Neuron (in vitro differentiated cells): Measurements from ENCODE around the gene PREP.

ENCODE experiments used
- H2AFZ ChIP-seq: one replicate; pipeline ENCODE4 v1.6.1; 2013; ENCODE audit warnings: low read depth, mild to moderate bottlenecking, inconsistent platforms, low read length, moderate library complexity
- H3K27me3 ChIP-seq: one replicate; pipeline ENCODE4 v1.6.1; 2013; ENCODE audit warnings: low read length; ENCODE audit not compliant: insufficient read depth
- H3K36me3 ChIP-seq: one replicate; pipeline ENCODE4 v1.6.1; 2013; ENCODE audit warnings: low read length; ENCODE audit not compliant: insufficient read depth
- H3K4me1 ChIP-seq: one replicate; pipeline ENCODE4 v1.6.1; 2013; ENCODE audit warnings: low read length; ENCODE audit not compliant: insufficient read depth
- H3K4me3 ChIP-seq: 2 replicates; pipeline ENCODE4 v1.5.1; 2013; ENCODE audit warnings: mild to moderate bottlenecking, low read length, moderate library complexity
- H3K9me3 ChIP-seq: one replicate; pipeline ENCODE4 v1.6.1; 2013; ENCODE audit warnings: low read length

PREP gene

GRCh38 chr6:105324386-105324950 is 78.4 kb downstream of the PREP start:
- peaks cover 8% of the 10 kb centered on the region for H3K4me1 ChIP-seq
- H2AFZ ChIP-seq: no peak overlapping the region
- peaks cover 25% of the 10 kb centered on the region for H3K36me3 ChIP-seq
- H3K9me3 ChIP-seq: no peaks in the 10 kb centered on the region
- H3K27me3 ChIP-seq: no peaks in the 10 kb centered on the region
- H3K4me3 ChIP-seq: no peak overlapping the region

GRCh38 chr6:105322499-105323225 is 80.2 kb downstream of the PREP start:
- no peak overlapping the region for H3K4me3 ChIP-seq
- no peaks in the 10 kb centered on the region for H3K27me3 ChIP-seq
- no peaks in the 10 kb centered on the region for H3K9me3 ChIP-seq
- peaks cover 18% of the 10 kb centered on the region for H3K36me3 ChIP-seq
- no peak overlapping the region for H2AFZ ChIP-seq
- peaks cover 8% of the 10 kb centered on the region for H3K4me1 ChIP-seq

- peaks cover 13% of the 10 kb centered on the region for H3K36me3 ChIP-seq
- no peak overlapping the region for H3K4me3 ChIP-seq
- H2AFZ ChIP-seq: no peak overlapping the region
- no peaks in the 10 kb centered on the region for H3K27me3 ChIP-seq
- peaks cover 8% of the 10 kb centered on the region for H3K4me1 ChIP-seq
- H3K9me3 ChIP-seq: no peaks in the 10 kb centered on the region
Measured at GRCh38 chr6:105321728-105322127, 81.2 kb downstream of the PREP start.

- H3K36me3 ChIP-seq: peaks cover 13% of the 10 kb centered on the region
- no peaks in the 10 kb centered on the region for H3K27me3 ChIP-seq
- H3K9me3 ChIP-seq: no peaks in the 10 kb centered on the region
- no peak overlapping the region for H2AFZ ChIP-seq
- peaks cover 8% of the 10 kb centered on the region for H3K4me1 ChIP-seq
- no peak overlapping the region for H3K4me3 ChIP-seq
Measured at GRCh38 chr6:105321207-105321606, 81.7 kb downstream of the PREP start.

- Histone ChIP-seq H3K4me3 (no peak overlapping the region), H3K27me3 (no peaks in the 10 kb centered on the region), H3K4me1 (peaks cover 8% of the 10 kb centered on the region), H2AFZ (no peak overlapping the region), H3K9me3 (no peaks in the 10 kb centered on the region), H3K36me3 (peaks cover 13% of the 10 kb centered on the region)
Measured at GRCh38 chr6:105320765-105321164, 82.1 kb downstream of the PREP start.

- Histone ChIP-seq H3K36me3 (peaks cover 13% of the 10 kb centered on the region), H3K9me3 (no peaks in the 10 kb centered on the region), H3K27me3 (no peaks in the 10 kb centered on the region), H3K4me1 (peaks cover 8% of the 10 kb centered on the region), H2AFZ (no peak overlapping the region), H3K4me3 (no peak overlapping the region)
Measured at GRCh38 chr6:105320271-105320670, 82.6 kb downstream of the PREP start.

- peaks cover 13% of the 10 kb centered on the region for H3K36me3 ChIP-seq
- peaks cover 8% of the 10 kb centered on the region for H3K4me1 ChIP-seq
- H3K9me3 ChIP-seq: no peaks in the 10 kb centered on the region
- no peaks in the 10 kb centered on the region for H3K27me3 ChIP-seq
- H3K4me3 ChIP-seq: no peak overlapping the region
- H2AFZ ChIP-seq: no peak overlapping the region
Measured at GRCh38 chr6:105319331-105319730, 83.6 kb downstream of the PREP start.

- no peaks in the 10 kb centered on the region for H3K27me3 ChIP-seq
- peaks cover 8% of the 10 kb centered on the region for H3K4me1 ChIP-seq
- H2AFZ ChIP-seq: no peak overlapping the region
- no peak overlapping the region for H3K4me3 ChIP-seq
- no peaks in the 10 kb centered on the region for H3K9me3 ChIP-seq
- peaks cover 10% of the 10 kb centered on the region for H3K36me3 ChIP-seq
Measured at GRCh38 chr6:105318660-105319059, 84.2 kb downstream of the PREP start.

GRCh38 chr6:105317607-105318533 is 85.0 kb downstream of the PREP start:
- peaks cover 8% of the 10 kb centered on the region for H3K4me1 ChIP-seq
- H3K27me3 ChIP-seq: no peaks in the 10 kb centered on the region
- H3K9me3 ChIP-seq: no peaks in the 10 kb centered on the region
- H3K4me3 ChIP-seq: no peak overlapping the region
- no peak overlapping the region for H2AFZ ChIP-seq
- peaks cover 5% of the 10 kb centered on the region for H3K36me3 ChIP-seq

GRCh38 chr6:105313211-105313610 is 89.7 kb downstream of the PREP start:
- H3K36me3 ChIP-seq: peaks cover 2% of the 10 kb centered on the region
- H2AFZ ChIP-seq: no peak overlapping the region
- no peaks in the 10 kb centered on the region for H3K27me3 ChIP-seq
- H3K9me3 ChIP-seq: no peaks in the 10 kb centered on the region
- H3K4me1 ChIP-seq: no peaks in the 10 kb centered on the region
- no peak overlapping the region for H3K4me3 ChIP-seq

- Histone ChIP-seq H3K36me3 (no peaks in the 10 kb centered on the region), H3K27me3 (no peaks in the 10 kb centered on the region), H2AFZ (no peak overlapping the region), H3K9me3 (no peaks in the 10 kb centered on the region), H3K4me3 (no peak overlapping the region), H3K4me1 (no peaks in the 10 kb centered on the region)
Measured at GRCh38 chr6:105310947-105311346, 91.9 kb downstream of the PREP start.

GRCh38 chr6:105310371-105310770 is 92.5 kb downstream of the PREP start:
- Histone ChIP-seq H3K4me1 (no peaks in the 10 kb centered on the region), H2AFZ (no peak overlapping the region), H3K36me3 (no peaks in the 10 kb centered on the region), H3K27me3 (no peaks in the 10 kb centered on the region), H3K9me3 (no peaks in the 10 kb centered on the region), H3K4me3 (no peak overlapping the region)

GRCh38 chr6:105308840-105309239 is 94.0 kb downstream of the PREP start:
- H2AFZ ChIP-seq: no peak overlapping the region
- H3K4me3 ChIP-seq: no peak overlapping the region
- no peaks in the 10 kb centered on the region for H3K9me3 ChIP-seq
- H3K27me3 ChIP-seq: no peaks in the 10 kb centered on the region
- H3K36me3 ChIP-seq: no peaks in the 10 kb centered on the region
- H3K4me1 ChIP-seq: no peaks in the 10 kb centered on the region
